ENCODE data around the gene SLC4A11.

SLC4A11 gene

DNA sequence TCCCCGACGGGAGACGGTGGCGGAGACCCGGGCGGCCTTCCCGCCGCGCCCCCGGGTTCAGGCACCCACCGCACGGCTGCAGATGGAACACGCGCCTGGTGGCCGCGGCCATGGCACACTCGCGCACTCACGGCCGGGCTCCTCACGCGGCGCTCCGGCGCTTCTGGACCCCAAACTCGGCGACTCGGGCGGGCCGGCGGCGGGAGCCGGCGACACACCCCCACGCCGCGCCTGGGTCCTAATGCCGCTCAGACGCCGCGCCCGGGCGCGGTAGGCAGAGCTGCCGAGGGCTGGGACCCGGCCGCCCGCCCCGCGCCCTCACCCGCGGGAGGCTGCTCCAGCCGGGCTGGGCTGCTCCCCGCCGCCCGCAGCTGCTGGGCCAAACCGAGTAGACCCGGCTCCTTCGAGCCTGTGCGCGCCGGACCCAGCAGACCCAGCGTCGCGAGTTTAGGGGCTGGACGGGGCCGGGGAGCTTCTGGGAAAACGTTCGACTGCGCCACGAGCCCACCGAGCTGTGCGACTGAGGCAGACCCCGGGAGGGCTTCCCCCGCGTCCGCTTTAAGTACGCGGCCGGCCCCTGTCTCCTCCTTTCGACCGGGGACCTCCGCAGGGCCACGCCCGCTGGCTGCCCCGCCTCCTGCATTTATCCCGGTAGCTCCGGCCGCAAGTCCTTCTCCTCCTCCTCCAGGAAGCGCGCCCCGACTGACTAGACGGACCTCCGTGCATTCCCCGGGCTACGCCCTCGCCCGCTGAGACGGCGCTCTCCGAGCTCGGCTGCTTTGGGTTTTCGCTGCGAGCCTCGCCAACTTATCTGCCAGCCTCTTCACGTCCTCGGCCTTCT is at the start of gene SLC4A11:
TSS of gene SLC4A11 (minus strand) at position 165 of the 841 bp plus-strand sequence. CDS start at position 112, 53 bp downstream.
- DNase-seq (ENCODE audit: insufficient read length, low spot score) (peak; percentile 45), FAIRE-seq (no peak)
- TF ChIP-seq CTCF (IDR thresholded peaks at IDR 0.05; ENCODE audit: insufficient read depth, missing control alignments): no peak

- FAIRE-seq: no peak
- DNase-seq (ENCODE audit: insufficient read length, low spot score): no peak
- TF ChIP-seq CTCF (IDR thresholded peaks at IDR 0.05; ENCODE audit: insufficient read depth, missing control alignments): no peak
These were observed 44.3 kb upstream of the SLC4A11 start for GRCh38 chr20:3283222-3283820.

GRCh38 chr20:3282271-3283221 is 43.6 kb upstream of the SLC4A11 start:
- FAIRE-seq: no peak
- TF ChIP-seq CTCF (IDR thresholded peaks at IDR 0.05; ENCODE audit: insufficient read depth, missing control alignments): no peak
- DNase-seq (ENCODE audit: insufficient read length, low spot score): no peak

DNA sequence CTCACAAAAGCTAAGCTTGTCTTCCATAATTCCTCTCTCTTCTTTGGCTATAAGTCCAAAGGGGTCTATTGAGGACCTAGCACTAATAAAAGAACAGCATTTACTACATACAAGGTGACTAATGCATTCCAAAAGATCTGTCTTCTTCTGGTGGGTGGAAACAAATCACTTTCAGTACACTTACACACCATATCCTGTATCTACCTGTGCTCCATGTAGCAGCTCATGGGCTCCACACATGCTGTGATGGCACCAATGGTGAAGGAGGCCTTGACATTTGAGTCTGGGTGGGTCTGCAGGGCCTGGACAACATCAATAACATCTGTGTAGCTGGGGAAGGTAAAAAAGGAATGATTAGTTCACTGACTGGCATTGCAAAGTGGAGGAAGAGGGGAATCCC is 42.4 kb upstream of the SLC4A11 start:
- FAIRE-seq (no peak), DNase-seq (ENCODE audit: insufficient read length, low spot score) (no peak)
- TF ChIP-seq CTCF (IDR thresholded peaks at IDR 0.05; ENCODE audit: insufficient read depth, missing control alignments): no peak

DNA sequence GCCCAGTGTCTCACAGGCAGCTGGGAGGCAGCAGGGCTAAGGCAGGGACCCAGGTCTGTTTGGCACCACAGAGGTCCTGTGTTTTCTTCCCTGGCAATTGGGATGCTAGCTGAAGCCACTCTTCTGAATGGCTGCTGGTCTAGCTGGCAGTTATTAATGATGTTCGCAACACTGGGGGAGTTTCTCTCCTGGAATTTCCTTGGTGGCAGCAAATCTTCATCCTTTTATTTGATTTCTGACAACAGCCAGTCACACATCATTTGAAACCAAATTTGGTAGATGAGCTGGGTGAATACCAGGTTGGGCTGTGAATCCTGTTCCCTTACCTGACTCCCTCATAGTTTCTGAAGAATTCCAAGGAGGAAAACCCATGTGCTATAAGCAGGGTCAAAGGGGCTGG is 40.8 kb upstream of the SLC4A11 start:
- FAIRE-seq: no peak
- no peak for DNase-seq (ENCODE audit: insufficient read length, low spot score)
- no peak for TF ChIP-seq CTCF (IDR thresholded peaks at IDR 0.05; ENCODE audit: insufficient read depth, missing control alignments)

DNA sequence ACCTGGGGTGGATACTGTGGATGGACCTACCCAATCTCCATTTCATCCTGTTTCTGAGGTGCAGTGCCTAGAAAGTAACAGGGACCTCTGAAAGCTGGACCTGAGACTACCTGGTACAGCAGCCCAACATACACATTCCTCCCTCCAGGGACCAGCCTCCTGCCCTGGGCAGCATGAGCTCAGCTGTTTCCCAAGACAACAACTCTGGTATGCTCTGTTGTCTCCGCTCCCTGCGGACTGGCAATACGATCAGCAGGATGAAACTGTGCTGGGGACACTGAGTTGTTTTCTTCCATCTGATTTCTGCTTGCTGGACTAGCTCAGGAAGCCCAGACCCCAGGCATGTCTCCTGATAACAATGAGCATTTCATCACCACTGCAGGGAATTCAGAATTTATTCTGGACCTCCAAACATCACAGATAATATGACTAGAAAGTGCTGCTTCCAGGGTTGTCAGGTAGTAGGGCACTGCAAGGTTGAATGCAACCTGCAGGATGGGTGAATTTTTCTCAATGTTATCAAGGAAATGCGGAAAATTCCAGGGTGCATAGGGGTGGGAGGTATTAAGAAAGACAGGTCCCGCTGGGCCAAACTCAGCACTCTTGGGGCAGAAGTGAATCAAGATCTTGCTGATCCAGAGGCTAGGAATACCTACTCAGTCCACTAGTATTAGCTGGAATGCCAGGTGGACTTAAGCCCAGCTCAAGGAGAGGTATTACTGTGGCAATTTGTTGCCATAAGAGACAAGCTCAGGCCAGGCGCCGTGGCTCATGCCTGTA is 38.9 kb upstream of the SLC4A11 start:
- DNase-seq (ENCODE audit: insufficient read length, low spot score) (no peak), FAIRE-seq (no peak)

More for the DNA sequence above, 38.9 kb upstream of the SLC4A11 start:
- no peak for TF ChIP-seq CTCF (IDR thresholded peaks at IDR 0.05; ENCODE audit: insufficient read depth, missing control alignments)
